SW480 (cell line): ENCODE data around the gene CAMKK2.
"Not testable (repeated sequence)": the region's sequence is repeated elsewhere in the genome, so short reads cannot be mapped to it uniquely, and the experiment has no call there.

Experiments used
- DNase-seq: peaks from one replicate; pipeline ENCODE4 v3.0.0-alpha.2; 2016; ENCODE audit warnings: low spot score

Gene CAMKK2

DNA sequence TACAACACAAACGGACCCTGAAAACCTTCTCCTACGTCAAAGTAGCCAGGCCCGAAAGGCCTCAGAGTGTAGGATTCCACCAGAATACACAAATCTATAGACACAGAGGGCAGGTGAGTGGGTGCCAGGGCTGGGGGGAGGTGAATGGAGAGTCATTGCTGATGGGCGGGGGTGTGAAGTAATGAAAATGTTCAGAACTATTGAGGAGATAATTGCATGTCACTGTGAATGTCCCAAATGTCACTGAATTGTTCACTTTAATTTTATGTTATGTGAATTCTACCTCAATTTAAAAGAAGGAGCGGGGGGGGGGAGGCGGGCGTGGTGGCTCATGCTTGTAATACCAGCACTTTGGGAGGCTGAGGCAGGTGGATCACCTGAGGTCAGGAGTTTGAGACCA lies 50.6 kb downstream of the CAMKK2 start:
- no peak for DNase-seq

DNA sequence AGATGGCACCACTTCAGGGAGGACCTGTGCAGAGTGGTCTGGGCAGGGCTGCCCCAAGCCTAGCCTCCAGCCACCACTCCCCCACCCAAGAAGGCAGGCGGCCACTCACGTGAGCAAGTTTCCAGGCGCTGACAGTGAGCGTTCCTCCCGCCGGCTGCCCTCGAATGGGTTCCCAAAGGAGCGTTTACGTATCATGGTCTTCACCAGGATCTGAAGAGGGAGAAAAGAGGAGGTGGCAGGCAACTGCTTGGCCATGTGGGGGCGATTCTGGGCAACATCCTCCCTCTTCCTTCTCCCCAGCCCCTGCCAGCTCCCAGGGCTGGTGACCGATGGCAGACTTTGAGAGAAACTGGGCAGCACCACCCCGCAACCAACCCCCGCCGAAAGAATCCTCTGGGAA lies 51.5 kb downstream of the CAMKK2 start:
- no peak for DNase-seq

DNA sequence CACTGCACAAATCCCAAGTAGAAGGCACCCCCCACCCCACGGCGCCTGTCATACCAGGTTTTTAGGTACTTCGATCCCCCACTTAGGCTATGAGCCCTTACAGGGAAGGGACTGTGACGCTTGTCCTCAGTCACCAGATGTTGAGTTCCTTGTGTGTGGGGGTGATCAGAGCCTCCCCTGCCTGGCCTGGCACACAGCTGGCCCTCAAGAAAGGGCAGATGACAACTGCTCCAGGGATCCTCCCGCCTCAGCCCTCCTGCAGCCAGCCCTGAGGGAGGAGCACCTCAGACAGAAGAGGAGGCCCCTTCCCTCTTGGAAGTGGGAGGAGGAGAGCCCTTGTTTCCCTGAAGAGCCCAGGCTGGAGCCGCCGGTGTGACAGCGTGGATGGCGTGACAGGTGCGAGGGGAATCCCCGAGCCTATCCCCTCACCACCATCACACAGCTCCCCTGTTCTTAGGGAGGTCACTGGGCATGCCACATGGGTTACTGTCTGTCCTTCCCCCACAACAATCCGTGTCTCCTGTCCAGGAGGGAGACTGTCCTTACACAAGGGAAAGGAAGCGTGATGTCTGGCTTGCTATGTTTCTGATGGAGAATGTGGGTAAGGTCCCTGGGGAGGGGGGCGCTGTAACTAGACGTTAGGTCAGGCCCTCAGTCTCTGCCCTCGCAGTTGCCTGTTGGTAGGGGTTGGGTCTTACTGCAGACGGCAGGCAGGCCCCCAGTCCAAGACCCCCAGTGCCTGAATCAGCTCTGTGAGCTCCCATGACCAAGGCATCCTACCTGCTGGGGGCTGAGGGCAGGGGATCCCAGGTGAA lies 55.1 kb downstream of the CAMKK2 start:
- DNase-seq: no peak

DNA sequence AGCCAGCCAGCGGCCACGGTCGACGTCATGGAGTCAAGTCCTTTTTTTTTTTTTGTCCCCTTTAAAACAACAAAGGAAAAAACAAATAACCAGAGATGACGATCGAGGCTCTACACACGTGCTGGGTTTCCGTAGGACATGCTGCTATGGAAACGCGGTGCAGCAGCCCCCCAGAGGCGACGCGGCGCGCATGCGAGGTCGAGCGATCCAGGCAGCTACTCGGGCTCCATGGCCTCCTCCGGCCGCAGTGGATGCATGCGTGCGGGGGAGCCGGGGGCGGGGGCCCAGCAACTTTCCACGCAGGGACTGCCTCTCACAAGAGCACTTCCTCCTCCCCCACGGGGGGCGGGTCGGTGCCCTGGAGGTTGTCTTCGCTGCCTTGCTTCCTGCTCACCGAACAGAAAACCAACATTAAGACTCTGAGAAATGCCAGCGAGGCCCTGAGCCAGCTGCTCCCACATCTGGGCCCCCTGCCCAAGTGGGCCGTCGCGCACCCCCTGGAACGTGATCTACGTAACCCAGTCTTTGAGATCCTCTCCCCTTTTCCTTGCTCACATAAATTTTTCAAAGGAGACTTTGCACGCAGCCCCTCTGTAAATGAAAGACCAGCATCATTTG lies 55.9 kb downstream of the CAMKK2 start:
- DNase-seq: no peak

DNA sequence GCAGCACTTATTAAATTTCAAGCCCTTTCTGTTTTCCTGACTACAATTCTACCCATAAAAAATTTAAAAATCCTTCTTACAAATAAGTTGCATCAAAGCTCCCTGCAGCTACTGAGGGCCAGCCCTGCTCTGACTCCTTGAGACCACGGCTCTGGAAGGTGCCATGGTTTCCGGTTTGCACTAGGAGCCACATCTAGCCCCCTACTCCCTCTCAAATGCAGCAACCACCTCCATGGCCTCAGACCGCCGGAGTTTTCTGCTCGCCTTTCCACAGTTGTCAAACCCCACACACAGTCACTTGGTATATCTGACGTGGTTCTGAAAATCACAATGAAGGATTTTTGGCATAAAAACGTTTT lies 56.5 kb downstream of the CAMKK2 start:
- DNase-seq: no peak

DNA sequence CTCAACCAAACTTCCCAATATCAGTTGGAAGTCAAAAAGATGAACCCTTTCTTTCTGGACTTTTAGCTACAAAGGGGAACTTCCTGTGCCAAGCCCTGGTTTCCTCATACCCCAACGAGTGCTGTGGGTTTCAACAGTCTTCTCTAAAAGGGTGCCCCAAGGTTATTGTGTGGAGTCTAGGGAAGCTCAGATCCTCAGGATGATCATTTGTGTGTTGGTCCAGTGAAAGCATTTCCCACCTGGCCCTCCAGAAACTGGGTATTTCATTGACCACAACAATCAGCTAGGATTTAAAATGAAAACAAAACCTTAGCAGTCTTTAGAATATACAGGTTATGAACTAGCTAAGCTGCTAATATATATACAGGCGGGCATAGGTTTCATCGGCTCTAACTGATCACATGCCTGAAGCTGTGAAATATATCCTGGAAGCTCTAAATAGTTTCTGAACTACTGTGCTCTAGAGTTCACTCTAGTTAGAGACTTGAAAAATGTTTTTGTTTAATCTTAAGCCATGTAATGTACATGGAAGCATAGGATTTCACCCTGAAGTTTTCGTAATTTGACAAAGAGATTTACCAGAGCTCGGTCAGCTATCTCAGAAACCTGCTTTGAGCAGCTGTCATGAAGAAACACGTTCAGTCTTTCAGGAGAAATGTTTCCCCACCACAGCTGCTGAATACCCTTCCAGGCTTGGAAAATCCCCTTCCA lies 57.0 kb downstream of the CAMKK2 start:
- no peak for DNase-seq

DNA sequence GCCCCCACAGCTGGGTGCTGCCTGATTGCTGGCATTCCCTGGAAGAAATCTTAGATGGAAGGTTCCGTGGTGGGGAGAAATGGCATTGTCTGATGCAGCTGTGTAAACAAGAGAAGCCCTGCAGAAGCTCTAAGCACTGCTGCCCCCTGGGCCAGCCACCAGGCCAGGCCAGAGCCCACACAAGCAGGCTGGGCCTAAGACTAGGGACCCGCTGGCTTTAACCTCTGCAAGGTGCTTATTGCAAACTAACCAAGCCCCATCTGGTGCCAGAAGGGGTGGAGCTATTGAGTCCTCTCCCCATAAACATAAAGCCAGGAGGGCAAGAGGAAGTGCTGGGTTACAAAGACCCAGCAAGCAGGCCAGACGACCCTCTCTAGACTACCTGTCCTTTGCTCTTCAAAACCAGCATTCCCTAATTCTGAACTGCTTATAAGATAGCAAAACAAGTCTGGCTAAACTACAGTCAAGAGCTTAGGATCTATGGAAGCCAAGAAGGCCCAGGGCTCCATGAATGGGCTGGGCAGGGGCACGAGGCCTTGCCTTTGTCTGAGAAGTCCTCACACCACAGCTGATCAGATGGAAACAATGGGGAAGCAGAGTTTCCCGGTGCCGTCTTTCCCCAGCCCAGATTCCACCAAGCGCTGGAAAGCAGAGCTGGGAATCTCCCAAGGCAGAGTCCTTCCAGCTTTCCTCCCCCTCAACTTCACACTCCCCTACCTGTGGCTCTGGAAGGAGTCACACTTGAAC lies 57.7 kb downstream of the CAMKK2 start:
- DNase-seq: no peak

DNA sequence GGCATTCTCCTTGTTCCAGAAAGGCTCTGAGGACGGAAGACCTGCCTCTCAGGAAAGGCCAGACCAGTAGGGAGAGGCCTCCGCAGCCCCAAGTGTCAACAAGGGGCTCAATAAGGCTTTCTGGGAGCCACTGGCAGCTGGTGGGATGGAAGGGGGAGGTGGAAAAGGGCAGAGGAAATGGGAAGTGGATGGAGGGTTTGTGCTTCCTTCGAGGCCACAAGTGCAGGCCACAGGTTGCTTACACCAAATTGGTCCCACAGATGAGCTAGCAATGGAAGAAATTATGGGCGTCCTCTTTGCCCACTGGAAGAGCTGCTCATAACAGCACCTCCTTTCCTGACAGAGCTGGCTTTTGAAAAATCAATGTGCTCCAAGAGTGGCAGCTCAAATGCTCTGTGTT lies 58.4 kb downstream of the CAMKK2 start:
- DNase-seq: no peak

DNA sequence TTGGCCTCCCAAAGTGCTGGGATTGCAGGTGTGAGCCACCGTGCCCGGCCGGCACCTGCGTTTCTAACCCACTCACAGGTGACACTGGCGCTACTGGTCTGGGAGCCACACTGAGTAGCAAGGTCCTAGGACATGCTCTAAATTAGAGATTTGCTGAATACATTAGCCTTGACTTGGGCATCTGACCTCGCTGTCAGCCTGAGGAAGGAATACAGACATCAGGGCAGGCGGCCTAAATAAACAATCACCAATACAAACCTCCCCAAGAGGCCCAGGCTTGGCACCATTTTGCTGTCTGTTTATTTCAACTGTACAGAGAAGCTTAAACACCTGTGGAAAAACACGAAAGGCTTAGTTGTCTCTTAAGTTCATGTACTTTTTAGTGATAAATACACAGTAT lies 59.1 kb downstream of the CAMKK2 start:
- no peak for DNase-seq

DNA sequence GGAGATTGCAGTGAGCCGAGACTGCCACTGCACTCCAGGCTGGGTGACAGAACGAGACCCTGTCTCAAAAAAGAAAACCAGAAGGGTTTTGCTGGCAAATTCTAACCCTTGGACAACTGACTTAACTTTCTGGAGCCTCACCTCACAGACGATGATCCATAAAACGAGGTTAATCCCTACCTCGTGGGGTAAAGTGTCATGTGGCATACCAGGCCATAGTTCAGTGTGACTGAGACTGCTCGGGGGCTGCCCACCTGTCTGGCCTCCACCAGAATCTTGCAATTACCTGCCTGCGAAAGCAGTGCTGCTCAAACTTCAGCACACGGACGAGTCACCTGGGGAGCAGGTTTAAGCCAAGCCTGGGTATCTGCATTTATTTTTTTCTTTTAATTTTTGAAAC lies 59.7 kb downstream of the CAMKK2 start:
- no peak for DNase-seq

DNA sequence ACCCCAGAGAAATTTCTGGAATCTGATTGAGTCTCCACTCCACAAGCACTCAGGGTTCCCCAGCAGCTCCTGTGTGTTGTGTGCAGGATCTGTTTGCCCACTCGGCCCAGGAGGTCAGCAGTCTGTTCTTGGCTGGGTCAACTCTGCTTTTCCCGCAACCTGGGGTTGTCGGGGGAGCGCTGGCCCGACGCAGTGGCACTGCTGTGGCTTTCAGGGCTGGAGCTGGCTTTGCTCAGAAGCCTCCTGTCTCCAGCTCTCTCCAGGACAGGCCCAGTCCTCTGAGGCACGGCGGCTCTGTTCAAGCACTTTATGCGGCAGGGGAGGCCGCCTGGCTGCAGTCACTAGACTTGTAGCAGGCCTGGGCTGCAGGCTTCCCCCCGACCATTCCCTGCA lies 62.9 kb downstream of the CAMKK2 start:
- no peak for DNase-seq

DNA sequence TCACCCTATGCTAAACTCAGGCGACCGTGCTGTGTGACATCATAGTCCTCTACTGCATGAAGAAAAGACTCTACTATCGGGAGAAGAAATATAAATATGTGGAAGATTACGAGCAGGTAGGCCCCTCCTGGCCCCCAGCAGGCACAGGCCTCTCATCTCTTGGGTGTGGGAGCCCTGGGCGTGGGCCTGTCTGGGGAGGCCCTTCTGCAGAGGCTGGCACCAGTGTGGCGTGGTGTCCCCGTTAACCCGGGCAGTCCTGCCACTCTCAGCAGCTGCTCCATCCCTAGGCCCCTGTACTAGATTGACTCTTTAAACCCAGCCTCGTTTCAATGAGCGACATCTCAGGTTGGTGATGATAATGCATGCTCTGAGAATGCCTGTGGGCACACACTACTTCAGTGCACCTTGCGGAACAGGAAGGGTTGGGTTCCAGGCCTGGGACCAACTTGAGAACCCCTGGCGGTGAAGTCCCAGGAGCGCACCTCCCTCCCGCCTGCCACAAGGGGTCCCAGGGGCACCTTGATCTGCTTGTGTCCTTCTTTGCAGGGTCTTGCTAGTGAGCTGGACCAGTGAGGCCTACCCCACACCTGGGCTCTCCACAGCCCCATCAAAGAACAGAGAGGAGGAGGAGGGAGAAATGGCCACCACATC lies 63.4 kb downstream of the CAMKK2 start:
- no peak for DNase-seq

DNA sequence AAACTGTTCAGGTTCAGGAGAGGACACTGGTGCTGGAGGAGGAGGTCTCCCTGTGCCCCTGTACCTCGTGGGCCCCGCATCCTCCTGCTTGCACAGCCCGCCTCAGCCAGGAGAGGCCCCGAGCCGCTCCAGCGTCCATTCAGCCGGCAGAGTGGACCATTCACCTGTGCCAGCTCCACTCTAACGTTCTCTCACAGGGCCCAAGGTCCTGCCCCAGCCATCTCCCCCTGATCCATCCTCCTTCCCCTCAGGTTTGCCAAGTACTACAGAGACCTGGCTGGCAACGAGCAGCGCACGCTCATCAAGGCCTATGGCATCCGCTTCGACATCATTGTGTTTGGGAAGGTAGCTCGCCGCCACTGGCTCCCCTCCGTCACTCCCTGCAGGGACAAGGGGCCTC lies 64.3 kb downstream of the CAMKK2 start:
- no peak for DNase-seq

DNA sequence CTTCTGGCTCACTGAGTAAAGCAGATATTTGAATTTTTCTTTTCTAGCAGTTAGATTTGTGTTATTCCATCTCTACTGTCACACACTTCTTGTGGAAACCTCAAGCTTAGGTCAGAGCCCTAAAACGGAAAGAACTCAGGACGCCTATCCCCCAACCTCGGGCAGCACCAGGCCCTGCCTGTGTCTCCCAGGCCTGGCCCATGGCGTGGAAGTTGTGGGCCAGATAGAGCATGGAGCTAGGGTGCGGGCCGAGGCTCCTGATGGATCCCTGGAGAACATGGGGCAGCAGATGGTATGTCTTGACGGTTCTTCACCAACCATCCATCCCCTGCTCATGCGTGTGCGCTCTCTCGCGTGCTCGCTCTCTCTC lies 66.0 kb downstream of the CAMKK2 start:
- DNase-seq: no peak

DNA sequence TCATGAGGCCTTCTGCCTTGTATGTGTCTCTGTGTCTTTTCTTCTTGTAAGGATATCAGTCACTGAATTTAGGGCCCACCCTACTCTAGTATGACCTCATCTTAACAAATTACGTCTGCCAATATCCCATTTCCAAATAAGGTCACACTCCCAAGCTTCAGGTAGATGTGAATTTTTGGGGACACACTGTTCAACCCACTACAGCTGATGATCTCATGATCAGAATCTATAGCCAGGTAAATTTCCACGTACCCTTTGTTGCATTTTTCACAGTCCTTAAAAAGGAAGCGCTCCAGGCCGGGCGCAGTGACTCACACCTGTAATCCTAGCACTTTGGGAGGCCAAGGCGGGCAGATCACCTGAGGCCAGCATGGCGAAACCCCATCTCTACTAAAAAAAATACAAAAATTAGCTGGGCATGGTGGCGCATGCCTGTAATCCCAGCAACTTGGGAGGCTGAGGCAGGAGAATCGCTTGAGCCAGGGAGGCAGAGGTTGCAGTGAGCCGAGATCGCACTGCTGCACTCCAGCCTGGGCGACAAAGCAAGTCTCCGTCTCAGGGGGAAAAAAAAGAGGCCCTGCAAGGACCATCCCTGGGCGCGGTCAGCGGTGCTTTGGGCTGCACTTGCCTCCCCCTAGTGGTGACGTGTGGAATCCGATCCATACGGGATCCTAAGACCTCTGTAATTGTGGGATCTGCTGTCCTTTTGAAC lies 66.5 kb downstream of the CAMKK2 start:
- peak; percentile 72 for DNase-seq

DNA sequence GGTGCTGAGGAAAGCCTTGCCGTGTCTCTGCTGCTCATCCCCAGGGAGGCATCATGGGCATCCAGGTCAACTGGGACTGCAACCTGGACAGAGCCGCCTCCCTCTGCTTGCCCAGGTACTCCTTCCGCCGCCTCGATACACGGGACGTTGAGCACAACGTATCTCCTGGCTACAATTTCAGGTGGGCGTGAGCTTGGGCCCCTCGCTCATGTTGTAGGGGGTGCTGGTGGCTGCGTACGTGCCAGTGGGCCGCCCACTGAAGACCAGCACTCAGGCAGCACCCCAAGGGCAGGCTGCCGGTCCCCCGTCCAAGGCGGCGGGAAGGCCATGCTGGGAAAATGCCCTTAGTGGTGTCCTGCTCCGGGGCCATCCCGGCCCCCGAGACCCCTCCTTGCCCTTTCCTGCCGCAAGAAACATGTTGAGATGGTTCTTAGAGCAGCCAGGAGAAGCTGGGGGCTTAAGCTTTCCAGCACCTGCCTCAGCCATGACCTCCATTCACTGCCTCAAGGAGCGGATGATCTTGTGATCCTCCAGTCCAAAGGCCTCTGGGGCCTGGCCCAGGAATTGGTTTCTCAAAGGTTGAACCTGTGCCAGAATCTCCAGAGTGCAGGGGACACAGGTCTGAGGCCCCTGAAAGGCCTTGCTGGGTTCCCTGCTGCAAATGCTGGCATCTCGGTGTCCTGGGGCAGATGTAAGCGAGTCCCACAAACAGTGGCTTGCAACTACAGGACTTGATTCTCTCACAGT lies 67.4 kb downstream of the CAMKK2 start:
- no peak for DNase-seq

DNA sequence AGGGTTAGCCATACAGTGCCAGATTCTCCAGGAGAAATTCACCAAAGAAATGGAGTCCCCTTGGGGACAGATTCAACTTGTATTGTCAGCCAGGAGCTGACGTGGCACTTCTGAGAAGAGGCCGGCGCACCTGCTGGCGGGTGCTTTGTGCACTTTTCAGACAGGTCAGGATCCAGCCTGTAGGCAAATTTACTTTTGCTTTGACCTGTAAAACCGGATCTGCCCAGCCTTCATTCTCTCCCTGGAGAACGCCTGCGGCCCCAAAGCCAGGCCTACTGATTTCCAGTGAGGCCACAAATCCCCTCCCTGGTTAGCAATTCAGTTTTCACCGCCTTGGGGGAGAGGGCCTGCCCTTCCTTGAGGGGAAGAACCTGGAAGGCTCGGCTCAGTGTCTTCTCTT lies 69.2 kb downstream of the CAMKK2 start:
- no peak for DNase-seq

DNA sequence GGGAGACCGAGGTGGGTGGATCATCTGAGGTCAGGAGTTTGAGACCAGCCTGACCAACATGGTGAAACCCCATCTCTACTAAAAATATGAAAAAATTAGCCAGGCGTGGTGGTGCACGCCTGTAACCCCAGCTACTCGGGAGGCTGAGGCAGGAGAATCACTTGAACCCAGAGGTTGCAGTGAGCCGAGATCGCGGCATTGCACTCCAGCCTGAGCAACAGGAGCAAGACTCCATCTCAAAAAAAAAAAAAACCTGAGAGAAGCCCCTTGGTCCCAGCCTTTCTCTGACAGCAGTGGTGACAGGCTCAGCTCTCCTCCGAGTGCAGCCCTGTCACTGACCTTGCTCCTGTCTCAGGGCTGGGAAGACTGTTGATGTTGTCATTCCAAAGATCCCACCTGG lies 69.6 kb downstream of the CAMKK2 start:
- not testable (repeated sequence) for DNase-seq

DNA sequence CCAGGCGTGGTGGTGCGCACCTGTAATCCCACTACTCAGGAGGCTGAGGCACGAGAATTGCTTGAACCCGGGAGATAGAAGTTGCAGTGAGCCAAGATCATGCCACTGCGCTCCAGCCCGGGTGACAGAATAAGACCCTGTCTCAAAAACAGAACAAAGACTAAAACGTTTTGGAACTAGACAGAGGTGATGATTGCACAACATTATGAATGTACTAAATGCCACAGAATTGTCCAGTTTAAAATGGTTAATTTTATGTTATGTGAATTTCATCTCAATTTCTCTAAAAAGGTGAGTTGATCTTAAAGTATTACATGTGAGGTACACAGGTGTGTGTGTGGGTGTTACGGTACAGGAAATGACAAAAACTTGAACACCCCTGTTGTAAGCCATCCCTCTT lies 70.1 kb downstream of the CAMKK2 start:
- no peak for DNase-seq

DNA sequence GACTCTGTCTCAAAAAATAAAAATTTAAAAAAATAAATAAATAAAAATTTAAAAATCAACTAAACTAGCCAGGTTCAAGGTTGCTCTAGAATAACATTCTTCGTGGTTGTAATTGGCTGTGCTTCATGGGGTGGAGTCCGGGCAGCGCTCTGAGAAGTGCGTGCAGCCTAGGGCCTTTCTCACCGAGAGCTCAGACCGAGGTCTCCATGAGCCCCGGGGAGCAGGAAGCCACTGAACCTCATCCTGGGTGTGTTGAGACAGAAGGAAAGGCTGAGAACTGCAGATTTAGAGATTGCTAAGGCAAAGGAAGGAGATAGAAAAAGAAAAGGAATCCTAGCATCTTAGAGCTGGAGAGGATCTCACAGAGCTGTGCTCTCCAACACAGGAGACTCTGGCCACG lies 71.9 kb downstream of the CAMKK2 start:
- no peak for DNase-seq
